ENCODE data around the gene IFT43. TPM values are rescaled to one million over a fixed set of nuclear protein-coding genes. Genes with fewer than 3 reads are reported as not detected.
A peak's percentile ranks its signal among the peaks of the same experiment; 100 is the strongest.

Gene IFT43
- total RNA-seq (2022): 34.9 and 52.9 TPM in 2 replicates
- Bru-seq, nascent RNA: percentile 77 among the genes with signal in this experiment
- BruChase-seq, experiment 1, labeled RNA remaining after a 6-hour chase: percentile 60 among the genes with signal in this experiment
- BruChase-seq, experiment 2, labeled RNA remaining after a 2-hour chase: percentile 72 among the genes with signal in this experiment
- long read RNA-seq, transcript IFT43-202 (9 exons, 833 nt): major isoform, 61 of 89 reads
- long read RNA-seq, partial matches to known transcripts: 13 of 89 reads
- long read RNA-seq, other reads (novel, unspliced or antisense): 14 of 89 reads

- POLR2A ChIA-PET: interaction anchor here (0.6 to 2.2 kb wide), 20 partner anchors 9 to 922 kb away, joined by 3 to 21 read pairs (median 4); partner anchors contain the start of gene ACYP1
- intact Hi-C loops (cut with micrococcal nuclease): no loop called here
- DNase-seq (ENCODE audit: unreplicated experiment): peak; percentile 85
- Mint-ChIP-seq H3K9me3 (ENCODE audit: unreplicated experiment) (no peaks in the 10 kb centered on the region), H3K4me1 (ENCODE audit: insufficient read depth, unreplicated experiment) (peaks cover 22% of the 10 kb centered on the region), H3K27ac (ENCODE audit: low read depth, unreplicated experiment) (peak within 1 kb of the TSS; percentile 92), H3K4me3 (ENCODE audit: unreplicated experiment) (peak within 1 kb of the TSS; percentile 87), H3K27me3 (ENCODE audit: insufficient read depth, unreplicated experiment) (no peaks in the 10 kb centered on the region), H3K36me3 (ENCODE audit: insufficient read depth, unreplicated experiment) (peaks cover 8% of the 10 kb centered on the region)
- TSS peak; percentile 54 for BruUV-seq (replicated peaks)
- CTCF ChIA-PET: interaction anchor here (0.6 to 9.8 kb wide), 8 partner anchors 79 to 662 kb away, joined by 3 to 205 read pairs (median 4); no protein-coding TSS in a partner anchor
- TF ChIP-seq, protein P1, sequence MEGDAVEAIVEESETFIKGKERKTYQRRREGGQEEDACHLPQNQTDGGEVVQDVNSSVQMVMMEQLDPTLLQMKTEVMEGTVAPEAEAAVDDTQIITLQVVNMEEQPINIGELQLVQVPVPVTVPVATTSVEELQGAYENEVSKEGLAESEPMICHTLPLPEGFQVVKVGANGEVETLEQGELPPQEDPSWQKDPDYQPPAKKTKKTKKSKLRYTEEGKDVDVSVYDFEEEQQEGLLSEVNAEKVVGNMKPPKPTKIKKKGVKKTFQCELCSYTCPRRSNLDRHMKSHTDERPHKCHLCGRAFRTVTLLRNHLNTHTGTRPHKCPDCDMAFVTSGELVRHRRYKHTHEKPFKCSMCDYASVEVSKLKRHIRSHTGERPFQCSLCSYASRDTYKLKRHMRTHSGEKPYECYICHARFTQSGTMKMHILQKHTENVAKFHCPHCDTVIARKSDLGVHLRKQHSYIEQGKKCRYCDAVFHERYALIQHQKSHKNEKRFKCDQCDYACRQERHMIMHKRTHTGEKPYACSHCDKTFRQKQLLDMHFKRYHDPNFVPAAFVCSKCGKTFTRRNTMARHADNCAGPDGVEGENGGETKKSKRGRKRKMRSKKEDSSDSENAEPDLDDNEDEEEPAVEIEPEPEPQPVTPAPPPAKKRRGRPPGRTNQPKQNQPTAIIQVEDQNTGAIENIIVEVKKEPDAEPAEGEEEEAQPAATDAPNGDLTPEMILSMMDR (IDR thresholded peaks at IDR 0.05; ENCODE audit: unreplicated experiment): no peak
Measured at GRCh38 chr14:75985618-75986438, at the start of gene IFT43. IFT43 (plus strand) TSS chr14:75985763; CDS start chr14:75985787, 24 bp downstream.

- no peak for DNase-seq (ENCODE audit: unreplicated experiment)
- BruUV-seq (replicated peaks): no TSS peak
- POLR2A ChIA-PET: no interaction called here
- Mint-ChIP-seq H3K9me3 (ENCODE audit: unreplicated experiment) (no peaks in the 10 kb centered on the region), H3K27me3 (ENCODE audit: insufficient read depth, unreplicated experiment) (no peaks in the 10 kb centered on the region), H3K4me3 (ENCODE audit: unreplicated experiment) (no peak overlapping the region), H3K36me3 (ENCODE audit: insufficient read depth, unreplicated experiment) (no peaks in the 10 kb centered on the region), H3K27ac (ENCODE audit: low read depth, unreplicated experiment) (no peak overlapping the region), H3K4me1 (ENCODE audit: insufficient read depth, unreplicated experiment) (no peaks in the 10 kb centered on the region)
- intact Hi-C loops (cut with micrococcal nuclease): no loop called here
- CTCF ChIA-PET: interaction anchor here (1.2 kb wide), 1 partner anchor 33 kb away, joined by 3 read pairs; no protein-coding TSS in a partner anchor
- TF ChIP-seq, protein P1 (IDR thresholded peaks at IDR 0.05; ENCODE audit: unreplicated experiment): no peak
Measured at GRCh38 chr14:75939200-75939599, 46.4 kb upstream of the IFT43 start.

DNA sequence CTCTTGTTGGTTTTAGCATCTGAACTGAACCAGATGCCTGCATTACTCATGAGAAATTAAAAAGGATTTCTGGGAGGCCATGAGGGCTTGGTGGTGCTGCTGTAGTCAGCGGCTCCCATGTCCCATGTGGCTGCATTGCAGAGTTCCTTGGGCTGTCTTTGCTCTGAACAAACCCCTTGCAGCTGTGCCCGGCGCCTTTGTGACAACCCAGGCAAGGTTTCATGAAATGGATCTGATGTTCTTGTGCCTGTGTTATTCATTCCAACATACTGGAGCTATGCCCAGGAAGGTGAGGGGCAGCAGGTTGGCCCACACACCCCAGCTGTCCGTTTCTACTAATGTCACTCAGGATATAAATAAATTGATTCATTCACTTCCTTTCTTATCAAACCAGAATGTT is 44.5 kb upstream of the IFT43 start:
- Mint-ChIP-seq H3K4me3 (ENCODE audit: unreplicated experiment) (no peak overlapping the region), H3K27me3 (ENCODE audit: insufficient read depth, unreplicated experiment) (no peaks in the 10 kb centered on the region), H3K9me3 (ENCODE audit: unreplicated experiment) (no peaks in the 10 kb centered on the region), H3K36me3 (ENCODE audit: insufficient read depth, unreplicated experiment) (no peaks in the 10 kb centered on the region), H3K4me1 (ENCODE audit: insufficient read depth, unreplicated experiment) (no peaks in the 10 kb centered on the region), H3K27ac (ENCODE audit: low read depth, unreplicated experiment) (no peak overlapping the region)
- ChIA-PET CTCF (interaction anchor here (0.6 to 2.9 kb wide), 2 partner anchors 35 to 163 kb away, joined by 4 to 9 read pairs; no protein-coding TSS in a partner anchor), POLR2A (interaction anchor here (0.6 kb wide), 1 partner anchor 252 kb away, joined by 3 read pairs; no protein-coding TSS in a partner anchor)
- no peak for DNase-seq (ENCODE audit: unreplicated experiment)
- intact Hi-C loops (cut with micrococcal nuclease): no loop called here
- TF ChIP-seq, protein P1 (IDR thresholded peaks at IDR 0.05; ENCODE audit: unreplicated experiment): no peak
- no TSS peak for BruUV-seq (replicated peaks)

DNA sequence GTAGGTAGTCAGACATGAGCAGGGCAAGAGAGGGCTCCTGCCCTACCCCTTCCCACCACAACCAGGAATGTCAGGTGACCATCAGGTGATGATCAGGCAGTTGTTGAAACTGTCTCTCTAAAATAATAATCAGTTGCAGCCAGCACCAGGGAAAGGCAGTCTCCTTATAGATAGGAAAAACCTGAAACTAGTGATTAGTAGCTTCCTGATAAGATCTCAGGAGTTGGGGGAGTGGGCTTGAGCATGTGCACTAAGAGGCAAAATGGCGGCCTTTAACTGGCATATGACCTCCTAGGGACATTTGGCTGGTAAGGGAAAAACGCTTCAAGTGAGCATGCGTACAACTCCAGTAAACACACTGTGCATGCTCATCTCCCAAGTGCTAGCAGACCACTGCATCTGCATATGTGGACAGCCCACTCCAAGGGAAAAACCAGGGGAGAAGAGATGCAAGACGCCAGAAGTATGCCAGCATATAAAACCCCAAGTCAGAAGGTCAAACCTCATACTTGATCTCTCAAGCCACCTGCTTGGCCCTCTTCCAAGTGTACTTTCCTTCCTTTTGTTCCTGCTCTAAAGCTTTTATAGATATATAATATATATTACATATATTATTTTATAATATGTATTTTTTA is 40.8 kb upstream of the IFT43 start:
- H3K27me3 Mint-ChIP-seq (ENCODE audit: insufficient read depth, unreplicated experiment): no peaks in the 10 kb centered on the region
- ChIA-PET CTCF (no interaction called here), POLR2A (no interaction called here)
- intact Hi-C loops (cut with micrococcal nuclease): no loop called here
- no peak overlapping the region for H3K27ac Mint-ChIP-seq (ENCODE audit: low read depth, unreplicated experiment)
- H3K4me3 Mint-ChIP-seq (ENCODE audit: unreplicated experiment): no peak overlapping the region
- BruUV-seq (replicated peaks): no TSS peak
- H3K36me3 Mint-ChIP-seq (ENCODE audit: insufficient read depth, unreplicated experiment): peaks cover 5% of the 10 kb centered on the region
- H3K9me3 Mint-ChIP-seq (ENCODE audit: unreplicated experiment): no peaks in the 10 kb centered on the region
- TF ChIP-seq, protein P1 (IDR thresholded peaks at IDR 0.05; ENCODE audit: unreplicated experiment): no peak
- H3K4me1 Mint-ChIP-seq (ENCODE audit: insufficient read depth, unreplicated experiment): no peaks in the 10 kb centered on the region
- DNase-seq (ENCODE audit: unreplicated experiment): no peak
